ENCODE data around the gene C1GALT1.

The C1GALT1 gene

DNA sequence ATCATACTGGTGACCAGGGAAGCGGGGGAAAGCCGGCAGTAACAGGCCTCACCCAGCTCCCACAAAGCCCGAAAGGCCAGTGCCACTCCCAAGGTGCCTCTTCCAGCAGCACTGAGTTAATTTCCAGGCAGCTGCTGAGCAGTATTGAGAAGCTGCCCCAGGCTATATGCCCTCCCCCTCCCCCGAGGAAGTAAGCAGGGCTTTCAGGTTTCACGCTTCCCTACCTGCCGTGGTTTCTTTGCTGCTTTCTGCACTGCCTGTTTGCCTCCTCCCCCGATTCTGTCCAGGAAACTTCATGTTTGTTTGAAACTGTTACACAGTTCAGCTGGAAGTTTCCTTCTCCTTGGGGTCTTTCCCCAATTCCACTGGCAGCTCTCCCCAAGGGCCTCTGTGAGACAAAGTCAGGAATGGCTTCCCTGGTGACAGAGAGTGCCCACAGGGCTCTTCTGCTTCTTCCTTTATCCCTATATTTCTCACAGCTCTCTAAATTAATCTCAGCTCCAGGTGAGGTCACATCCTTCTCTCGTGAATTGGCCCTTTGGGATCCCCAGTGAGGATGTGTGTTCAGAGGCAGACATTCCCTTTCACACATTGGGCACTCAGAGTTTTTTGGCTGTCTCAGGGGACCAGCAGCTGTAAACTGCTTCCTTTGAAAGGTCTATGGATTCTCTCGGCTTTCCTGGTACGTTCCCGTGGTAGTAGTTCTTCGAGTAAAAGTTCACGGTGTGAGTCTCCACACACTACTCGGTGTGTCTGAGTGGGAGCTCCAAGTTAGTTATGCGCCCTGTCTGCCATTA lies 19.4 kb downstream of the C1GALT1 start:
- DNase-seq (ENCODE audit: low read depth in 2 of 2), result peak in 1 of 2 donors; percentile 9

DNA sequence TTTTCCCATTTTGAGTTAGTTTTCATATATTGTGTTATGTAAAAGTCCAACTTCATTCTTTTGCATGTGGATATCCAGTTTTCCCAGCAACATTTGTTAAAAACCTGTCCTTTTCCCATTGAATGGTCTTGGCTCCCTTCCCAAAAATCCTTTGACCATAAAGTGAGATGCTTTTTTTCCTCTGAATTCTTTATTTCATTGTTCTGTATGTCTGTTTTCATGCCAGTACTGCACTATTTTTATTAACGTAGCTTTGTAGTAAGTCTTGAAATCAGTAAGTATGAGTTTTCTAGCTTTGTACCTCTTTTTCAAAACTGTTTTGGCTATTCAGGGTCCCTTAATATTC lies 20.0 kb downstream of the C1GALT1 start:
- no peak for DNase-seq (ENCODE audit: low read depth in 2 of 2)

DNA sequence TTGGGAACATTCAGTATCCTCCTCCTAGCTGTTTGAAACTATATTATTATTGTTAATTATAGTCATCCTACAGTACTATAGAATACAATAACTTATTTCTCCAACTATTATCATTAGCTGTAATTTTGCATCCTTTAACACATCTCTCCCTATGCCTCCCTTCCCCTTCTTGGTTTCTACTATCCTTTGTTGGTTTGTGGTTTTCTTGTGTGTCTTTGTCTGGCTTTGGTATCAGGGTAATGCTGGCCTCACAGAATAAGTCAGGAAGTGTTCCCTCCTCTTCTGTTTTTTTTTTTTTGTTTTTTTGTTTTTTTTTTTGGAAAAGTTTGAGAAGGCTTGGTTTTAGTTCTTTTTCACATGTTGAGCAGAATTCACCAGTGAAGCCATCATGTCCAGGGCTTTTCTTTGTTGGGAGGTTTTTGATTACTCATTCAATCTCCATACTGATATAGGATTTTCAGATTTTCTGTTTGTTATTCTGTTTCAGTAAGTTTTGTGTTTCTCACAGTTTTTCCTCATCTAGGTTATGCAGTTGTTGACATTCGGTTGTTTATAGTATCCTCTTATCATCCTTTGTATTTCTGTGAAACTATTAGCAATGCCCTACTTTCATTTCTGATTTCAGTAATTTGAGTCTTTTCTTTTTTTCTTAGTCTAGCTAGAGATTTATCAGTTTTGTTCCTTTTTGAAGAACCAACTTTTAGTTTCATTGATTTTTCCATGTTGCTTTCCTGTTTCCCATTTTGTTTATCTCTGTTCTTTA lies 21.6 kb downstream of the C1GALT1 start:
- DNase-seq (ENCODE audit: low read depth in 2 of 2), result no peak

DNA sequence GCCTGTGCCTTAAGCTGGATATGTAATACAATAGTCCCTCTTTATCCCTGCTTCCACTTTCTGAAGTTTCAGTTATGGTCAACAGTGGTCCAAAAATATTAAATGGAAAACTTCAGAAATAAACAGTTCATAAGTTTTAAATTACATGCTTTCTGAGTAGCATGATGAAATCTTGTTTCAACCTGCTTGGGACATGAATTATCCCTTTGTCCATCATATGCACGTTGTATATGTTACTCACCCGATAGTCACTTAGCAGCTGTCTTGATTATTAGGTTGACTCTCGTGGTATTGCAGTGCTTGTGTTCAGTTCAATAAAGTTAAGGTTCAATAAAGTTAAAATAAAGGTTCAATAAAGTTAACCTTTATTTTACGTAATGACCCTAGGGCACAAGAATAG lies 25.5 kb downstream of the C1GALT1 start:
- DNase-seq (ENCODE audit: low read depth in 2 of 2), result no peak

DNA sequence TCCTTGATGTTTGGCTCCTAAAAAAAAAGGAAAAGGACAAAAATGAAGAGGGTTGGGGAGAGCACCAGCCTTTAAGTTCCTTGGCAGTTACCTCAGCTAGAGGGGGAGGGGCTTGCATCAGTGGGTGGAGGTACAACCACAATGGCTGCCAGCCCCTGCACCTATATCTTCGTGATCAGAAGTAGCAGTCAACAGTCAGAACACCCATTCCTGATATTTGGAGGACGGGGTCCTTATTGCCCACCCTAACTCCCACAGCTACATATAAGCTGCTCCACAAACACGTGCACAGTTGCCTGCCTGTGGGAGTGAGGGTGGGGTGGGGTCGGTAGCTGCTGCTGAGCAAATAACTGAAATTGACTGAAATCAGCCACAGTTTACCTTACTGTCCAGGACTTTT lies 26.2 kb downstream of the C1GALT1 start:
- no peak for DNase-seq (ENCODE audit: low read depth in 2 of 2)

DNA sequence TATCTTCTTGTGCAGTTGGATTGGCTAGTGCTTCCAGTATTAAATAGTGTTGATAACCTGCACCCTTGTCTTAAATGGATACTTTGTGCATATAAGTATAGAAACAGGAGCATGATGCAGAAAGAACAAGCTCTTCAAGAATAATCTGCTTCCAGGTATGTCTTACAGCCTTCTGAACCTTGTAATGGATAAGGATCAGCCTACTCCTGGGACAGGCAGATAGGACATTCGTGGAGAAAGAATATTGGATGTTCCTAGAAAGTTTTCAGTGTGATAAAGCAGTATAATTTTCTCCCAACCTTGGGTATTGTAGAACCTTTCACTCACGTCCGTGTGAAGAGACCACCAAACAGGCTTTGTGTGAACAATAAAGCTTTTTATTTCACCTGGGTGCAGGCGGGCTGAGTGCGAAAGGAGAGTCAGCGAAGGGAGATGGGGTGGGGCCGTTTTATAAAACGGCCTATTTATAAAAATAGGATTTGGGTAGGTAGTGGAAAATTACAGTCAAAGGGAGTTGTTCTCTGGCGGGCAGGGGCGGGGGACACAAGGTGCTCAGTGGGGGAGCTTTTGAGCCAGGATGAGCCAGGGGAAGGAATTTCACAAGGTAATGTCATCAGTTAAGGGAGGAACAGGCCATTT lies 27.2 kb downstream of the C1GALT1 start:
- no peak for DNase-seq (ENCODE audit: low read depth in 2 of 2)

DNA sequence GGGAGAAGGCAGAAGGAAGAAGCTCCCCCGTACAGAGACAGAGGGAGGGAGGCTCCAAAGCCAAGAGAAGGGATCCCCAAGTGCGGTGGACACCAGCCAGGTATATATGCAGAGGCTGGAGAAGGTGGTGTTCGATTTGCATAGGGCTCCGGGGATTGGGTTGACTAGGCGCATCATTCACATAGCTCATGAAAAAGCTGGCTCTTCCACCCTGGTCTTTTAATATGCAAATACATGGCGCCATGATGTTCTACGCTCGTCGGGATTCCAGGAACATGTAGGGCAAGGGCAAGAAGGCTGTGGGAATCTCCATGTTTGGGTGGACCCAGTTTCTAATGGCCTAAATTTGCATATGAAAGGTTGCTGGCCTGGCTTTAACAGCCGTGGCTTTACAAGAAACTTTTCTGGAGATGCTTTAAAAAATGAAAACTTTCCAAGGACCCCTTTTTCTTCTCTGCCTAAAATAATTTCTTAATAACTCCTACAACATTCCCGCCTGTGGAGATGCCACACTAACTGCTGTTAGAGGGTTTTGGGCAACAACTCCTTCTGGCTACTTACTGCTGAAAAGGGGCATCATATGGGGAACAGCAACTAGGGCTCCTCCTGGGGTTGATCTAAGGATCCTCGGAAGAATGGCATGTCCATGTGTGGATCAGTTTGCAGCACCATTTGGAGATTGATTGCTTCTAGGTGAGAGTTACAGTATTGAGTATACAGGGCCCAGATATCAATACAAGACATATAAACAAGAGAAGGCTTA lies 28.3 kb downstream of the C1GALT1 start:
- DNase-seq (ENCODE audit: low read depth in 2 of 2), result no peak

DNA sequence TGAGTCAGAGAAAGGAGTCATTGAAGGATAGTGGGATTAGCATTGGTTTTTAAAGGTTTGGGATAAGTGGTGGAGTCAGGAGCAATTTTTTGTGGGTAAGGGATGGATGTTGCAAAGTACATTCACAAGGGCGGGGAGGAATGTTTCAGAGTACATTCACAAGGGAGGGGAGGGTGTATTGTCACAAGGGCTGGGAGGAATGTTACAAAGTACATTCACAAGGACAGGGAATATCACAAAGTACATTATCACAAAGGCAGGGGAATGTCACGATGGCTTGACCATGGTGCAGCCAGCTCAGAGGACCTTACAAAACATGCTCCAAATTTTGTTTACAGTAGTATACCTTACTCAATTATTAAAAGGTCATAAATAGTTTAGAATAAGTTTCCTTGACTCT lies 30.3 kb downstream of the C1GALT1 start:
- no peak for DNase-seq (ENCODE audit: low read depth in 2 of 2)

DNA sequence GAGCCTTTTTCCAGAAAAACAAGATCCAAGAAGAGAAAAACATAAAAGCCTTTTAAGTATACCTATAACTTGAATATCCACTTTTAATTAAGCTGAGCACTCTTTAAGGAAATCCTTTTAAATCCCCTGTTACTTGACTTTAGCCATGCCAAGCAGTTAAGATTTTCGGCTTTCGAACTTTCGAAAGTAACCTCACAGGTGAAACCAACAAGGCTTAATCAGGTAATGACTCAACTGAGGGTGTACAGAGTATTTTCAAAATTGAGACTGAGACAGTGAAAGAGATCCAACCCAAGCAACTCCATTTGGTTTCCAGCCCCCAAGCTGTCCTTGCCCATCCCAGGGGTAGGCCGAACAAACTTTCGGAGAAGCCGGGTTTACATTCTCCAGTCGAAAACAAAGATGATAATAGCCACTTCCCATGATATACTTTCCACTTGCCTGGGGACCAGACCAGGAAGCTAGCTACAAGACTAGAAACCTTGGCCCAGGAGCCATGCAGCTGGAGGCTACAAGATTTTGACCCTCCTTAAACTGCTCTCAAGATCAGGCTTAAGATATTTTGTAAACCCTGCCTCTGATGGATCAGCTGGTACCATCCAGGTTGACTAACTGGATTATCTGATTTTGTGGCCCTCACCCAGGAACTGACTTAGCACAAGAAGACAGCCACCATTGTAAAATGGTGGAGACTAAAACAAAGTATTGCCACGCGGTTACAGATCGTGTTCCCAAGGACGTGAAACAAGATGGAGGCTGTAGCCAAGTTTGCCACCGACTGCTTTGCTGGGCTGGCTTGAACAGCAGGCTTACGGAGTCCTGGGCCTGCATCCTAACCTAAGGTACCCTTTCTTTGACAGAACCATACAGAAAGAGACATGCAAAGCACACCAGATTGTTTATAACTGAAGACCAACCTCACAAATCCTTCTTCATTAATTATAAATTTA lies 32.3 kb downstream of the C1GALT1 start:
- DNase-seq (ENCODE audit: low read depth in 2 of 2), result no peak

DNA sequence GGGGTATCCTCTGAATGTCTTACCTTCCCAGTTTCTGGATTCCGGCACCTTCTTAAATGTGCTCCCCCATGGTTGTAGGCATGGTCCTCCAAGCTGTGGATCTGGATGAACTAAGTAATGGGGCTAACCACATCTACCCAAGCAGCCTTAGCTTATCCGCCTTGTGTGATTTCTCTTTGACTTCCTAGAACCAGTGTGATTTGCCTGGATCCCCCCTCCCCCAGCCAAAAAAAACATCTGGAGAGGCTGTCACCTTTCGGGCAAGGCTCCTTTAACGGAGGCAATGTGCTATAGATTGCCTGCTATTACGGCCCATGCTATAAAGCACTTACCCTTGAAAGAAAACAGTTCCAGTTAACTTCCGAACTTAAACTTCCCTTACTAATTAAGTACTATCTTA lies 33.9 kb downstream of the C1GALT1 start:
- no peak for DNase-seq (ENCODE audit: low read depth in 2 of 2)

DNA sequence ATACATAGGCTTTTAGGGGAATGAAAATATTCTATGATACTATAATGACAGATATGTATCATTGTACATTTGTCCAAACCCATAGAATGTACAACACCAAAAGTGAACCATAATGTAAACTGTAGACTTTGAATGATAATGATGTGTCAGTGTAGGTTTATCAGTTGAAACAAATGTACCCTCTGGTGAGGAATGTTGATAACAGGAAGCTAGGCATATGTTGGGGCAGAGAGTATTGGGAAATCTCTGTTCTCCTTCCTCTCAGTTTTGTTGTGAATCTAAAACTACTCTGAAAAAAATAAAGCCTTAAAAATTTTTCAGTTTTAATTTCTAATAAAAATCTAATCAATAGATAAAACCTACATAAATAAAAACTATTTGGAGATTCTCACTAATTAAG lies 36.9 kb downstream of the C1GALT1 start:
- DNase-seq (ENCODE audit: low read depth in 2 of 2), result no peak

DNA sequence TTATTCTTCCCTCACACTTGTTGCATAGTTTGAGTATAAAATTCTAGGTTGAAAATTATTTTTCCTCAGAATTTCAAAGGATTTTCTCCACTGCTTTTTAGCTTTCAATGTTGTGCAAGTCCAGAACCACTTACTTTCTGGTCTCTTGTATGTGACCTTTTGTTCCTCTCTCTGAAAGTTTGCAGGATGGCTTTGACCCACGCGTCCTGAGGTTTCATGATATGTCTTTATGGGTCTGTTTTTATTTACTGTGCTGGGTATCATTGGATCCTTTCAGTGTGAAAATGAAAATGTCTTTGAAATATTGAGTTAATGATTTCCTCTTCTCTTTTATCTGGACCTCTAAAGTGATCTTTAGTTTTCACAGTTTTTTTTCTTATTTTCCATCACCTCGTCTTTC lies 38.5 kb downstream of the C1GALT1 start:
- no peak for DNase-seq (ENCODE audit: low read depth in 2 of 2)

DNA sequence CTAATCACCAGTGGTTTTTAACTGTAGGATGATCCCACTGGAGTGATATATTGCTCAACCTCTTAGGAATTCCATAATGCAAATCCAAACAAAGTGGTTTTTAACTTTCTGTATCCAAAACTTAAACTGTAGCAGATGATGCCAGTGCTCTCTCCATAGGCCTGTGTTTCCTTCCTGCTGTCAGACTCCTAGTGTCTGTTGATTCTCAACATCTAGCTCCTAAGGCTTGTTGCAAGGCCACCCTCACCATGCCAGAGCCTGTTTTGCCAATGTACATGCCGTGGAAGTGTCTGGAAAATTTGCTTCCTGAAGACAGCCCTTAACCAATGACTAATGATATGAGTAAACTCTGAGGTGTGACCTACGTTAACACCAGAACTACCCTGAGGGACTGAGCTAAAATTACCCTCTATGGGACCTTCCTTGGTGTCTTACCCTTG lies 39.3 kb downstream of the C1GALT1 start:
- no peak for DNase-seq (ENCODE audit: low read depth in 2 of 2)

DNA sequence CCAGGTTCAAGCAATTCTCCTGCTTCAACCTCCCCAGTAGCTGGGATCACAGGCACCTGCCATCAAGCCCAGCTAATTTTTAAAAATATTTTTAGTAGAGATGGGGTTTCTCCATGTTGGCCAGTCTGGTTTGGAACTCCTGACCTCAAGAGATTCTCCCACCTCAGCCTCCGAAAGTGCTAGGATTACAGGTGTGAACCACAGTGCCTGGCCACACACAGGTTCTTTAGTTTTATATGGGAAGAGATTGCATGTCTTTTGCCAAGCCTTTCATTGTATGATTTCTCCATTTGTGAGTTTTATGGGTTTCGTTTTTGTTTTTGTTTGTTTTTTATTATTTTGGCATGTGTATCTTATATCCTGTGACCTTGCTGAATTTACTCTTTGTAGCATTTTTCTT lies 40.9 kb downstream of the C1GALT1 start:
- no peak for DNase-seq (ENCODE audit: low read depth in 2 of 2)

DNA sequence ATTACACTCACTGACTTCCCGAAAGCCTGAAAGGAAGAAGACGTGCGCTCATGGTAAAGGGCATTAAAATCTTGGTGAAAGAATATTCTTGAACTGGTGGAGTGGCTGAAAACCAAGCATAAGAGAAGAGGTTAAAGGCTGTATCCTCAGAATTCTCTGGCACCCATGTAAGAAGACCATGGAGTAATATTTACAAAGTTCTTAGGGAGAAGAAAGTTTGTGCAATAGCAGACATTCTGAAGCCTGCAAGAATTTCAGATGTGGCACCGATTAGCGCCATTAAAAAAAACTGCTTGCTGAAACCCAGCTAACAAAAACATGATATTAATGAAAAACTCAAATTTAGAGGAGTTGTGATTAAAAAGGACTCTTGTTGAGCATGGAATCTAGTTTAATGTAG lies 44.1 kb downstream of the C1GALT1 start:
- no peak for DNase-seq (ENCODE audit: low read depth in 2 of 2)

DNA sequence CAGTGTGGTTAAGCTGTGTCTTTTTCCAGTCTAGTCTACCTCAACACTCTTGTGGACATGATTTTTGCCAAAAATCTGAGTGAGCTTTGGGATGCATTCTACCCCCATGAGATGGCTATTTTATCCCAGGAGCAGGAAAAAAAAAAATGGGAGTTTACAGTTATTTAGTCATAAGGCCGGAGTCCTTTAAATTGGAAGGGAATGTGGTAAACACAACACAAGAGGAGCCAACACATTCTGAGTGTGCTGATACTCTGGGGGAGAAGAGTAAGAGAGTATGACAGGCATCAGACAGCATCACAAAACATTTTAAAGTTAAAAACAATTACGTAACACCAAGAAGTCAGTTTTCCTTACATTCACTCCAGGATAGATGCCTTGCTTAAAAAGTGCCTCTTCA lies 46.1 kb downstream of the C1GALT1 start:
- no peak for DNase-seq (ENCODE audit: low read depth in 2 of 2)

DNA sequence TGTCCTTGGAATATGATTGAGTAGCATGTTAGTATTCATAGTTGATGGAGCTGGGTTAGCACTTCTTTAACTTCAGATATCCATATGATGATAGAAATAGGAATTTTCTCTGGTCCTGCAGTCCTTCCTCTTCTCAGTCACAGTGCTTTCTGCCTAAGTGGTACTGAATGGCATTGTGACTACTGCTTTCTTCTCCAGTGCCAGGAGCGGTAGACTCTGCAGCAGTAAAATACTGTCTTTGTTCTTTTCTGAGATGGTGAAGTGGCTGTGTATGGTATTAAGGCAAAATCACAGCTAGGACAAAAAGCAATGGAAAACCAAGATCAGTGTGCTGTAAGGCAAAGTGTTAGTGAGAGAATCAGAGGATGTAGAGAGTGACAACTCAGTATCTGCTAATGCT lies 46.6 kb downstream of the C1GALT1 start:
- no peak for DNase-seq (ENCODE audit: low read depth in 2 of 2)

DNA sequence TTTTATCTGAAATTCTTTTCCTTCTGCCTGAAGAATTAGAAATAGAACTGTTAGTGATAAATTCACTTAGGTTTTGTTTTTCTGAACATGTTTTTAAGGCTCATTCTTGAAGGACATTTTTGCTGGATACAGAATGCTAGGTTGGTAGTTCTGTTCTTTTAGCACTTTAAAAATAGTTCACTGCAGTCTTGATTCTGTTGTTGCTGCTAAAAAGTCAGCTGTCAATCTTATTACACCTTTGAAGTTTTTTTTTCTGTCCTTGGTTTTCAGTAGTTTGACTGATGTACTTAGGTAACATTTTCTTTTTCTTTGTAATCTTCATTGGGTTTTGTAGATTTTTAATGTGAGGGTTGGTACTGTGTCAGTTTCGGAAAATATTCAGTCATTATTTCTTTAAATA lies 48.7 kb downstream of the C1GALT1 start:
- DNase-seq (ENCODE audit: low read depth in 2 of 2), result no peak

DNA sequence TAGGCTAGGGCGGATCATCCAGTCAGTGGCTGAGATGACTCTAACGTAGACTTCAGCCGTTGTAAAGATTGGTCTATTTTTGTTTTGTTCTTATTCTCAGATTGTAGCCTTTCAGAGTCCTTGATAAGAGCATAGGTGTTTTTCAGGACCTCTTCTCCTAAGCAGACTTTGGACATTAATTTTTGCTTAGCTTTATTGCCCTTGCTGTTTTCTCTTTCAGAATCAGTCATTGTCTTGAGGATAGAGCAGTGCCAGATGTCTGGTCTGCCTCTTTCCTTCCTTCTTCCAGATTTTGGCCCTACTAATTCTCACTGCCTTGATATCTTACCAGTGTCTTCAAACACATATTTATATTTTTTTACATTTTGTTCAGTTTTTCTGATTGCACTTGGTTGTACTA lies 49.5 kb downstream of the C1GALT1 start:
- DNase-seq (ENCODE audit: low read depth in 2 of 2), result no peak

DNA sequence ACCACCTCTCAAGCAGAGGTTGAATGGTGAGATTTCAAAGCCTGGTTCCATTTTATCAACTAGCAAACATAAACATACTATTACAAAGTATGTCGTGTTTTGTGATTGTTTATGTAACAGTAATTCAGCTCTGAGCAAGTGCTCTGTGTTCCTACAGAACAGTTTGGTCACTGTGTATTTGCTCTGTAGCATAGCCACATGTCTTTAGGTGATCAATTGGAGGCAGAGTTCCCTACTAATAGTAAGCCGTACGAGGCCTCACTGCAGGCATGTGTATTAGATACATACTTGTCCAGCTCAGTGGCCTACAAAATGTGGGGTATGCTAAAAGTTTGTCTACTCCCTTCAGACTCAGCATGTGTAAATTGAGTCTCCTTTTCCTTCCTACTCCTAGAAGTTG lies 53.0 kb downstream of the C1GALT1 start:
- DNase-seq (ENCODE audit: low read depth in 2 of 2), result no peak

DNA sequence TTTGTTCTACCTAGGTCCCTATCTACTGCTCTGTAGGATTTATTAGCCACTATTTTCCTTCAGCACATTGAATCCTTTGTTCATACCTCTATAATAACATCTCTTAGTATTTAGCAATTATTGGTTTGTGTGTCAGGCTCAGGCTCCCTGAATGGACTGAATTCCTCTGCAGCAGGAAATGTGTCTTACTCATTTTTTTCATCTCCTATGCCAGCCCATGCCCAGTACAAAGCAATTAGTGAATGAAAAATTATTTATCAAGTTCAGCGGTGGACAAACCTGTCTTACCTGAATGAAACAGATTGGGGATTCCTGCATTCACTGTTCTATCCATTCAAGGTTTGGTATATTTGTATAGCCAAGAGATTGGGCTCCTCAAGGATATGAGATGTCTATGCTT lies 53.7 kb downstream of the C1GALT1 start:
- no peak for DNase-seq (ENCODE audit: low read depth in 2 of 2)
